HG03060 (cell line): ENCODE results near the gene KATNB1.
"Not testable (repeated sequence)": the region's sequence is repeated elsewhere in the genome, so short reads cannot be mapped to it uniquely, and the experiment has no call there.

ENCODE experiments used
- ATAC-seq: cut with Tn5 transposase; IDR thresholded peaks from one replicate; pipeline ENCODE4 v1.9.1; 2021; ENCODE audit warnings: low read depth, moderate number of reproducible peaks; ENCODE audit not compliant: unreplicated experiment

The KATNB1 gene

GRCh38 chr16:57741660-57742191 lies 6.2 kb downstream of the KATNB1 start:
- no peak for ATAC-seq

- ATAC-seq: no peak
Observed at GRCh38 chr16:57742543-57742942, 7.0 kb downstream of the KATNB1 start.

GRCh38 chr16:57743458-57743857 lies 7.9 kb downstream of the KATNB1 start:
- ATAC-seq: no peak

- ATAC-seq: no peak
Observed at GRCh38 chr16:57743886-57744641, 8.5 kb downstream of the KATNB1 start.

- no peak for ATAC-seq
Observed at GRCh38 chr16:57744642-57744903, 9.0 kb downstream of the KATNB1 start.

- no peak for ATAC-seq
Observed at GRCh38 chr16:57745768-57746167, 10.2 kb downstream of the KATNB1 start.

- ATAC-seq: not testable (repeated sequence)
Observed at GRCh38 chr16:57746316-57746715, 10.7 kb downstream of the KATNB1 start.

GRCh38 chr16:57747091-57747490 lies 11.5 kb downstream of the KATNB1 start:
- ATAC-seq: no peak

- no peak for ATAC-seq
Observed at GRCh38 chr16:57747496-57747895, 11.9 kb downstream of the KATNB1 start.

GRCh38 chr16:57747996-57748395 lies 12.4 kb downstream of the KATNB1 start:
- no peak for ATAC-seq

- no peak for ATAC-seq
Observed at GRCh38 chr16:57748596-57748995, 13.0 kb downstream of the KATNB1 start.

GRCh38 chr16:57749101-57749692 lies 13.6 kb downstream of the KATNB1 start:
- ATAC-seq: no peak

- ATAC-seq: no peak
Observed at GRCh38 chr16:57749856-57750452, 14.4 kb downstream of the KATNB1 start.

- ATAC-seq: no peak
Observed at GRCh38 chr16:57750796-57751538, 15.4 kb downstream of the KATNB1 start.

GRCh38 chr16:57751539-57752202 lies 16.1 kb downstream of the KATNB1 start:
- ATAC-seq: no peak

GRCh38 chr16:57752203-57752580 lies 16.6 kb downstream of the KATNB1 start:
- no peak for ATAC-seq

GRCh38 chr16:57752581-57753447 lies 17.2 kb downstream of the KATNB1 start:
- no peak for ATAC-seq

- no peak for ATAC-seq
Observed at GRCh38 chr16:57753448-57754353, 18.1 kb downstream of the KATNB1 start.
